VCaP (cell line): Measurements from ENCODE around the gene SAMD10.

Experiments
- H3K27ac ChIP-seq: fragments of 450-650 bp; 2 replicates; pipeline ENCODE4 v1.5.1; 2017
- CTCF ChIP-seq: fragments of 450-650 bp; conservative IDR thresholded peaks from 2 replicates; pipeline ENCODE4 v1.5.1; 2017; ENCODE audit warnings: mild to moderate bottlenecking, moderate library complexity

The SAMD10 gene

DNA sequence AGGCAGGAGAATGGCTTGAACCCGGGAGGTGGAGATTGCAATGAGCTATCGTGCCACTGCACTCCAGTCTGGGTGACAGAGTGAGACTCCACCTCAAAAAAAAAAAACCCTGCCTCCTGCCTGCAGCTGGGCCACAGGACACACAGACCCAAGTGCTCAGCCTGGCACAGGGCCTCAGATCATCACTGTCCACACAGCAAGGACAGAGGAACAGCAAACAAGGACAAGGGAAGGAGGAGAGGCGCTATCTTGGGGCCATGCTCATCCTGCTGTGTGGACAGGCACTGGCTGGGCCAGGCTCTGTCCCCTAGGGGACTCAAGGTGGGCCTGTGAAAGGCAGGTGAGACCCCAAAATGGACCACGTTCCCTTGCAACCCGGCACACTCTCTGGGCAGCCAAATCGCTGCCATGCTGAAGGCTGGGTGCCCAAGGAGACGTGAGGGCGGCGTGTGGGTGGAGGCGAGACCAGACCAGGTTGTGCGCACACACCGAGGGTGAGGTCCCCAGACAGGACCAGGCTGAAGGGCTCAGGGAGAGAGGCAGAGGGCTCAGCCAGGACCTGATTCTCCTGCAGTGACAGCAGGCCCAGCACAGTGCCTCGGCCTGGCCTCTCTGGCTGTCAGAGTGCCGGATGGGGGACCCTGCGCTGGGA is 32.3 kb downstream of the SAMD10 start:
- H3K27ac ChIP-seq: peak overlapping the region; percentile 77
- TF ChIP-seq CTCF: peak; percentile 16; the same call in 1 of the 2 replicates

DNA sequence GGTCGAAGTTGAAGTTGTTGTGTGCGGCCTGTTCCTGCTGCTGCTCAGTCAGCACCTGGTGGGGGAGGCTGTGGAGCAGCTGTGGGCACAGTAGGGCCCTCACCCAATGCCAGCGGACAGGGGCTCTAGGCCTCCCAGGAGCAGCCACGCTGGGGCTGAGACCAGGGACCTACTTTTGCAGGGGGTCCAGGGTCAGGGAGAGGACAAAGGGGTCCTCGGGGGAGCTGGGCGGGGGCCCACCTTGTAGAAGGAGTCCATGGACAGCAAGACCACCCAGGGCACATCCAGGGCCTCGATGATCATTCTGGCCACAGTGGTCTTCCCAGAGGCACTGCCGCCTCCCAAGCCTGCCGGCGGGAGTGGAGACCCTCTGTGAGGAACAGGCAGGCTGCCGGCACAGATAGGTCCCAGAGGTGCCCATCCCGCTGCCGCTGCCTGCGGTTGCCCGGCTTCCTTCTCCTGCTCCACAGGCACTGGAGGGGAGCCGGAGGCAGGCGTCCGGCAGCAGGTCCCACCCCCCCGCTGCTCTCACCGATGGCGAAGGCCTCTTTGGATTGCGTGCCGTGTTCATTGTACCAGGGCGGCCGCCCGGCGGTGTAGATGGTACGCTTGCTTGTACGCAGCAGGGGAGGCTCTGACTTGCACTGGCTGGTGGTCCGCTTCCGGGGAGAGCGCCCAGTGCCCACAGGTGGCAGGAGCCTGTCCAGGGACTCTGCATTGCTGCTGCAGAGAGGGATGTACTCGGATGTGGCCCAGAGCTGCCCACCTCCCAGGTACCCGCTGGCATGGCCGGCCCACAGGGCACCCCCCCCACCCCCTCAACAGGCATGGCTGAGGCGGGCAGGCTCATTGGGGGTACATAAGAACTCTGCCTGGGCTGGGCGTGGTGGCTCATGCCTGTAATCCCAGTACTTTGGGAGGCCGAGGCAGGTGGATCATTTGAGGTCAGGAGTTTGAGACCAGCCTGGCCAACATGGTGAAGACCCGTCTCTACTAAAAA is 33.2 kb downstream of the SAMD10 start:
- H3K27ac ChIP-seq: peak overlapping the region; percentile 77
- TF ChIP-seq CTCF: no peak

DNA sequence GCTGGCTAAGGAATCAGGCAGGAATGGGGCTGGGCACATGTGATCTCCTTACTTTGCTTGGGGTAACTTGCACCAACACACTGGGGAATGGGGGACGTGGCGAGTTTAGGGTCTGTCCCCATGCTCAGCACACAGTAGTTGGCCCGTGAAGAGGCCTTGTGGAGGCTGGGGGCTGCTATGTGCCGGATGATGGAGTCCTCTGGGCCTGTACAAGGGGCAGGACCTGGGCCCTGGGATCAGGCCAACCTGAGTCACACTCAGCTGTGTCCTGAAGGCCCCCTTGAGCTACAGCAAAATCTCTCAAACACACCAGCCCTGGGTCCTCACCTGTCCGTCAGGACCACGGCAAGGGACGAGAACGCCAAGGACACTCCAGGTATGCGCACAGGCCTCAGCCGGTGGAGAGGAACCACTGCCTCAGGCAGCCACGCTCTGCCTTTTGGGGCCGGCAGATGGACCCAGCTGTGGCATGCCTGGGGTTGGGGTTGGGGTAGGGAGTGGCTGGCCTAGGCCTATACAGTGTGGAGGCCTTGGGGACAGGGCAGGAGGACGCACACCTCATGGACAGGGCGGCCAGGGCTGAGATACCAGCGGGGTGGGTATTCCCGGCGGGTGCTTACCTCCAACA is 34.3 kb downstream of the SAMD10 start:
- peak overlapping the region; percentile 10; the same call in 1 of the 2 replicates for H3K27ac ChIP-seq
- TF ChIP-seq CTCF: no peak

GRCh38 chr20:63944078-63944941 is 35.1 kb downstream of the SAMD10 start:
- TF ChIP-seq CTCF: no peak
- peak overlapping the region; percentile 41; the same call in 1 of the 2 replicates for H3K27ac ChIP-seq

DNA sequence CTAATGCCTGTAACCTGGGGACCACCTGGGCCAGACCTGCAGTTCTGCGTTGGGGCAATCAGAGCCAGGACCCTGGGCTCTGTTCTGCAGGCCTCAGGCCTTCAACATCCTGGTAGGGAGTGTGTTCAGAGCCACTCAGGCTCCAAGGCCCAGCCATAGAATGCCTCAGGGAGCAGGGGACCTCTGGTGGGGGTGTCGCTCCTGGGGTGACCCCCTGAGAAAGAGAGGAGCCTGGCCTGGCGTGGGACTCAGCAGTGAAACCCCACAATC is 35.7 kb downstream of the SAMD10 start:
- TF ChIP-seq CTCF: no peak
- H3K27ac ChIP-seq: peak overlapping the region; percentile 41; the same call in 1 of the 2 replicates

GRCh38 chr20:63942969-63943807 is 36.3 kb downstream of the SAMD10 start:
- peak overlapping the region; percentile 41 for H3K27ac ChIP-seq
- no peak for TF ChIP-seq CTCF
